Effector memory CD4-positive, alpha-beta T cell (primary cell): ENCODE measurements around the gene GGCX.
"Not testable (repeated sequence)": the region's sequence is repeated elsewhere in the genome, so short reads cannot be mapped to it uniquely, and the experiment has no call there.

Experiments
- DNase-seq, 3 donors: peaks; one replicate each; pipeline ENCODE4 v3.0.0-alpha.2; 2020
- H3K27ac ChIP-seq: 2 replicates; pipeline ENCODE4 v1.7.0; 2013; ENCODE audit warnings: mild to moderate bottlenecking, low read length, moderate library complexity; ENCODE audit not compliant: insufficient read depth, poor library complexity, severe bottlenecking
- H3K27me3 ChIP-seq: replicated peaks from 2 replicates; pipeline ENCODE4 v1.7.0; 2013; ENCODE audit warnings: mild to moderate bottlenecking, low read length; ENCODE audit not compliant: insufficient read depth, control insufficient read depth, poor library complexity, severe bottlenecking
- H3K36me3 ChIP-seq: 2 replicates; pipeline ENCODE4 v1.7.0; 2013; ENCODE audit warnings: mild to moderate bottlenecking, low read length, moderate library complexity; ENCODE audit not compliant: control insufficient read depth, insufficient read depth
- H3K4me1 ChIP-seq: 2 replicates; pipeline ENCODE4 v1.7.0; 2013; ENCODE audit warnings: low read length, mild to moderate bottlenecking; ENCODE audit not compliant: control insufficient read depth, insufficient read depth, poor library complexity, severe bottlenecking
- H3K4me3 ChIP-seq: 2 replicates; pipeline ENCODE4 v1.7.0; 2013; ENCODE audit warnings: low read length, low read depth, mild to moderate bottlenecking; ENCODE audit not compliant: insufficient read depth, poor library complexity, severe bottlenecking
- H3K9me3 ChIP-seq: 2 replicates; pipeline ENCODE4 v1.7.0; 2013; ENCODE audit warnings: mild to moderate bottlenecking, low read length, moderate library complexity; ENCODE audit not compliant: control insufficient read depth

GGCX gene

DNA sequence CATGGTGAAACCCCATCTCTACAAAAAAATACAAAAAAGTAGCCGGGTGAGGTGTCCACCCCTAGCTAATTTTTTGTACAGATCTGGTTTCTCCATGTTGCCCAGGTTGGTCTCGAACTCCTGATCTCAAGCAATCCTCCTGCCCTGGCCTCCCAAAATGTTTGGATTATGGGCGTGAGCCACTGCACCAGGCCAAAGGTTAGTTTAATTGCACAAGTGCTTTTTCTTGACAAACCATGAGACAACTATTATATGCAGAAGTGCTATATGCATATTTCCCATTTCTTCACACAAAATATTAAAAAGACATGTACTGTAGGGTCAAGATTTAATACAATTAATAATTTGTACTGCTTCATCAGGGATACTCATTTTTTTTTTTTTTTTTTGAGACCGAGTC, 5.0 kb upstream of the GGCX start:
- H3K27ac ChIP-seq: no peak overlapping the region
- H3K27me3 ChIP-seq: no peaks in the 10 kb centered on the region
- DNase-seq: no peak
- H3K4me3 ChIP-seq: no peak overlapping the region
- H3K9me3 ChIP-seq: no peaks in the 10 kb centered on the region
- no peaks in the 10 kb centered on the region for H3K36me3 ChIP-seq
- no peaks in the 10 kb centered on the region for H3K4me1 ChIP-seq

DNA sequence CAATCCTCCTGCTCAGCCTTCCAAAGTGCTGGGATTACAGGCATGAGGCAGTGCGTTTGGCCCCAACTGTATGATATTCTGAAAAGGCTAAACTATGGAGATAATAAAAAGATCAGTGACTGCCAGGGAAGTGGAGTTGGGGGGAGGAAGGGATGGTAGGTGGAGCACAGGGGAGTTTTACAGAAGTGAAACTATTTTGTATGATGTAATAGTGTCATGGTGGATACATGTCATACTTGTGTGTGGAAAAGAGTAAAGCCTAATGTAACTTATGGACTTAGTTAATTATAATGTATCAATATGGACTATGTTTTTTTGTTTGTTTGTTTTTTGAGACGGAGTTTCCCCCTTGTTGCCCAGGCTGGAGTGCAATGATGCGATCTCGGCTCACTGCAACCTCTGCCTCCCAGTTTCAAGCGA, 2.9 kb upstream of the GGCX start:
- H3K27me3 ChIP-seq: no peaks in the 10 kb centered on the region
- H3K4me3 ChIP-seq: no peak overlapping the region
- no peaks in the 10 kb centered on the region for H3K36me3 ChIP-seq
- peaks cover 10% of the 10 kb centered on the region for H3K4me1 ChIP-seq
- DNase-seq: no peak
- H3K27ac ChIP-seq: no peak overlapping the region
- no peaks in the 10 kb centered on the region for H3K9me3 ChIP-seq

GRCh38 chr2:85560812-85561279, 447 bp downstream of the GGCX start:
- DNase-seq: no peak
- Histone ChIP-seq H3K36me3 (peaks cover 12% of the 10 kb centered on the region), H3K27me3 (no peaks in the 10 kb centered on the region), H3K27ac (peak overlapping the region; percentile 79), H3K4me1 (peaks cover 10% of the 10 kb centered on the region), H3K9me3 (no peaks in the 10 kb centered on the region), H3K4me3 (peak overlapping the region; percentile 90)

- Histone ChIP-seq H3K36me3 (peaks cover 17% of the 10 kb centered on the region), H3K27ac (peak overlapping the region; percentile 79), H3K4me3 (peak overlapping the region; percentile 90)
- DNase-seq, H3K4me1 ChIP-seq, H3K9me3 ChIP-seq, H3K27me3 ChIP-seq: not testable (repeated sequence)
These were observed 928 bp downstream of the GGCX start for GRCh38 chr2:85560403-85560726.

- Histone ChIP-seq H3K4me3 (no peak overlapping the region), H3K4me1 (peaks cover 10% of the 10 kb centered on the region), H3K27ac (no peak overlapping the region), H3K36me3 (peaks cover 38% of the 10 kb centered on the region), H3K27me3 (no peaks in the 10 kb centered on the region), H3K9me3 (no peaks in the 10 kb centered on the region)
- no peak for DNase-seq
These were observed 3.1 kb downstream of the GGCX start for GRCh38 chr2:85558160-85558559.

DNA sequence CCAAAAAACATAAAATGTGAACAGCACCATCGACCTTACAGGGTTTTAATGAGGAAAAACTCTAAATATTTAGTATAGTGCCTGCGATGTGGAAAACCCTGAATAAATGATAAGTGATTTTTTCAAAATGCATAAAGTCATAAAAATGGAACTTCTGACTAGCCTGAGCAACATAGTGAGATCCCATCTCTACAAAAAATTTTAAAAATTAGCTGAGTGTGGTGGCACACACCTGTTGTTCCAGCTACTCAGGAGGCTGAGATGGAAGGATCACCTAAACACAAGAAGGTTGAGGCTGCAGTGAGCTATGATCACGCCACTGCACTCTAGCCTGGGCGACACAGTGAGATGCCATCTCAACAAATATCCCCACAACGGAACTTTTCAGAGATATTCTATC, 4.2 kb downstream of the GGCX start:
- Histone ChIP-seq H3K4me3 (no peak overlapping the region), H3K36me3 (peaks cover 44% of the 10 kb centered on the region), H3K27me3 (no peaks in the 10 kb centered on the region), H3K27ac (no peak overlapping the region), H3K9me3 (no peaks in the 10 kb centered on the region), H3K4me1 (peaks cover 10% of the 10 kb centered on the region)
- DNase-seq: no peak

- no peak overlapping the region for H3K27ac ChIP-seq
- no peaks in the 10 kb centered on the region for H3K9me3 ChIP-seq
- DNase-seq: no peak
- H3K27me3 ChIP-seq: no peaks in the 10 kb centered on the region
- peaks cover 62% of the 10 kb centered on the region for H3K36me3 ChIP-seq
- peaks cover 3% of the 10 kb centered on the region for H3K4me1 ChIP-seq
- no peak overlapping the region for H3K4me3 ChIP-seq
These were observed 6.2 kb downstream of the GGCX start for GRCh38 chr2:85554980-85555612.

DNA sequence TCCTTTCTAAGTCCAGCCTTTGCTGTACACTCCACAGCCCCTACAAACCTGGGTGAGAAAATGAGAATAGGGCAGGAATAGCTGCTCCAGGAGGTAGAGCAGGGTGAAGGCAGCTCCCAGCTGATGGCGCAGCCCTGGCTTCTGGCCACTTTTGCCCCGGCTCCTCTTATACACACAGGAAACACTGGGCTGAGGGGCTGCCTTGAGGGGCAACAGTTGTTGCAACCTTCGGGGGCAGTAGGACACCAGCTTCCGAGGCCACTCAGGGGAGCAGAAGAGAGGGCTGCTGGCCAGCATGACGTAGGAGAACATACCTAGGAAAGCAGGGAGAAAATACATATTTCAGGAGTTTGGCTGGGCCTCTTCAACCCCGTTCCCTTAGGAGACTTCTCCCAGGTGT, 8.1 kb downstream of the GGCX start:
- no peak overlapping the region for H3K27ac ChIP-seq
- H3K27me3 ChIP-seq: no peaks in the 10 kb centered on the region
- no peak overlapping the region for H3K4me3 ChIP-seq
- no peaks in the 10 kb centered on the region for H3K4me1 ChIP-seq
- DNase-seq: no peak
- H3K9me3 ChIP-seq: no peaks in the 10 kb centered on the region
- H3K36me3 ChIP-seq: peaks cover 65% of the 10 kb centered on the region

DNA sequence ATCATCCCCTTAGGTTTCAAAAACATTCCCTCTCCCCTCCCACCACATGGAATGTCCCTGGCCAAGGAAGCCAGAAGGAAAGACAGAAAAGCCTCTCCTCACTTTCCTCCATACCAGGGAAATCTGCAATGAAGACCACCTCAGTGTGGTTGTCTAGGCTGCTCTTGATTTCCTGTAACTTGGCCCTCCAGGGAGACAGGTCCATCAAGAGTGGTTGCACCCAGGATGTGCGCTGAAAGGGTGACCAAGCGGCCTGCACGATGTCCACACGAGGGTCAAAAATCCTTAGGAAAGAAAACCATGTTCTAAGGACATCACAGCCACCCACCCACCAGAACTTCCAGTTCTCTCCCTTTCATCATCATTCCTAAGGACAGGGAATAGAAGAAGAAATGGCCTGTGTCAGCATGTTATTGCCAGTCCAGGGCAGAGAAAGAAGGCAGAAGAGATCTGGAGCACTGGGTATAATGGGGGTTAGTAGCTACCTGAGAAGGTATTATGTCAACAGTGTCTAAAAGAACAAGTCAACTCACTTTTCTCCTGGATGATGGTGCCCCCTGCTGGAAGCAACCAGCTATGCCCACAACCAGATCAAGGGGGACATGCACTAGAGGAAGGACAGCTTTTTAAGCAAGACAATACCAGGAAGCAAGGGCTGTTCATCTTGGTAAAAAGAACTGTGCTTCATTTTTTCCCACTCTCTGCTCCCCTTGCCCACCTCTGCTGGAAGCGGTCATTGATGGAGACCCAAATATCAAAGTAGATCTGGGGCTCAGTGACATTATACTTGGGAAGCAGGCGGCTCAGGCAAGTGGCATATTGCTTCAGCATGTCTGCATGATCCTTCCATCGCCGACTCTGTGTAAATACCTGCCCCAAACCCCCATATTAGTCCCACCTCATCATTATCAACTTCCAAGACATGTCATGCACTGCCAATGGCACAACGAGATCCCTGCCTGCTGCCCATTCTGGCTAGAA, 9.3 kb downstream of the GGCX start:
- H3K27ac ChIP-seq: no peak overlapping the region
- no peak overlapping the region for H3K4me3 ChIP-seq
- no peaks in the 10 kb centered on the region for H3K9me3 ChIP-seq
- H3K36me3 ChIP-seq: peaks cover 60% of the 10 kb centered on the region
- H3K4me1 ChIP-seq: no peaks in the 10 kb centered on the region
- DNase-seq: peak; percentile 76 to 80 (median 77)
- no peaks in the 10 kb centered on the region for H3K27me3 ChIP-seq

GRCh38 chr2:85550486-85550885, 10.8 kb downstream of the GGCX start:
- no peak overlapping the region for H3K27ac ChIP-seq
- no peaks in the 10 kb centered on the region for H3K27me3 ChIP-seq
- H3K4me3 ChIP-seq: no peak overlapping the region
- H3K36me3 ChIP-seq: peaks cover 56% of the 10 kb centered on the region
- no peaks in the 10 kb centered on the region for H3K9me3 ChIP-seq
- H3K4me1 ChIP-seq: no peaks in the 10 kb centered on the region
- DNase-seq: no peak
